HepG2 (cell line): ENCODE results near the gene POFUT2. TPM values are rescaled to one million over a fixed set of nuclear protein-coding genes. Genes with fewer than 3 reads are reported as not detected.

Experiments used
- BCLAF1 ChIP-seq: fragments of 450-650 bp; IDR thresholded peaks from 2 replicates; pipeline ENCODE4 v1.6.1; 2017; ENCODE audit warnings: mild to moderate bottlenecking
- CC2D1A ChIP-seq: sonication (generic); formaldehyde crosslinking; IDR thresholded peaks from 2 replicates; pipeline ENCODE4 v1.8.1; 2023; ENCODE audit warnings: mild to moderate bottlenecking, missing genetic modification reagents
- CHCHD3 ChIP-seq: sonication (generic); formaldehyde crosslinking; IDR thresholded peaks from 2 replicates; pipeline ENCODE4 v1.8.0; 2022; ENCODE audit warnings: mild to moderate bottlenecking, missing genetic modification reagents, moderate library complexity
- E2F2 ChIP-seq: sonication (generic); formaldehyde crosslinking; IDR thresholded peaks from 2 replicates; pipeline ENCODE4 v1.4.0; 2020; ENCODE audit warnings: missing genetic modification reagents, borderline replicate concordance
- EP300 ChIP-seq, 3 experiments: sonication (generic) in 1 of 3; formaldehyde crosslinking in 1 of 3; IDR thresholded peaks; 2 replicates each; pipeline versions ENCODE4 v1.5.1 to v1.6.1; 2011 to 2020; ENCODE audit warnings: low read depth in 2 of 3, low read length in 2 of 3, borderline replicate concordance in 1 of 3, improper control_type of control experiment in 1 of 3, mild to moderate bottlenecking in 1 of 3, missing genetic modification reagents in 1 of 3, moderate library complexity in 1 of 3
- HHEX ChIP-seq: IDR thresholded peaks from 2 replicates; pipeline ENCODE4 v1.6.1; 2016; ENCODE audit warnings: control low read depth
- HNRNPK ChIP-seq: fragments of 200-400 bp; formaldehyde crosslinking; IDR thresholded peaks from 2 replicates; pipeline ENCODE4 v1.6.1; 2018; ENCODE audit warnings: low read length, low read depth, moderate library complexity, mild to moderate bottlenecking; ENCODE audit not compliant: poor library complexity, severe bottlenecking
- ISX ChIP-seq: sonication (generic); formaldehyde crosslinking; conservative IDR thresholded peaks from 2 replicates; pipeline ENCODE4 v1.5.0; 2020; ENCODE audit warnings: missing genetic modification reagents
- LBX2 ChIP-seq: sonication (generic); formaldehyde crosslinking; IDR thresholded peaks from 2 replicates; pipeline ENCODE4 v1.5.0; 2020; ENCODE audit warnings: missing genetic modification reagents, mild to moderate bottlenecking, borderline replicate concordance
- MYC ChIP-seq: sonication (generic); formaldehyde crosslinking; IDR thresholded peaks from 2 replicates; pipeline ENCODE4 v1.9.0; 2021; ENCODE audit warnings: missing genetic modification reagents, borderline replicate concordance
- NCOA1 ChIP-seq: sonication (generic); formaldehyde crosslinking; IDR thresholded peaks from 2 replicates; pipeline ENCODE4 v1.9.0; 2021; ENCODE audit warnings: missing genetic modification reagents
- PHF20 ChIP-seq: sonication (generic); formaldehyde crosslinking; IDR thresholded peaks from 2 replicates; pipeline ENCODE4 v1.5.0; 2020; ENCODE audit warnings: mild to moderate bottlenecking, missing genetic modification reagents
- RARG ChIP-seq: sonication (generic); formaldehyde crosslinking; IDR thresholded peaks from 2 replicates; pipeline ENCODE4 v1.4.0; 2020; ENCODE audit warnings: low read depth, mild to moderate bottlenecking, missing genetic modification reagents
- RBAK ChIP-seq: sonication (generic); formaldehyde crosslinking; IDR thresholded peaks from 2 replicates; pipeline ENCODE4 v1.5.1; 2020; ENCODE audit warnings: mild to moderate bottlenecking, missing genetic modification reagents
- RFX1 ChIP-seq: fragments of 450-650 bp; IDR thresholded peaks from 2 replicates; pipeline ENCODE4 v1.6.1; 2017
- SMARCE1 ChIP-seq: fragments of 450-650 bp; IDR thresholded peaks from 2 replicates; pipeline ENCODE4 v1.6.1; 2017; ENCODE audit warnings: borderline replicate concordance
- TEAD2 ChIP-seq: sonication (generic); formaldehyde crosslinking; IDR thresholded peaks from 2 replicates; pipeline ENCODE4 v1.9.0; 2021; ENCODE audit warnings: missing genetic modification reagents
- ZMAT3 ChIP-seq: sonication (generic); formaldehyde crosslinking; conservative IDR thresholded peaks from 2 replicates; pipeline ENCODE4 v1.7.0; 2021; ENCODE audit warnings: missing genetic modification reagents
- ZNF260 ChIP-seq: sonication (generic); formaldehyde crosslinking; IDR thresholded peaks from 2 replicates; pipeline ENCODE4 v1.4.0; 2020; ENCODE audit warnings: missing genetic modification reagents, low read depth, mild to moderate bottlenecking, borderline replicate concordance
- ZNF382 ChIP-seq: sonication (generic); formaldehyde crosslinking; IDR thresholded peaks from 2 replicates; pipeline ENCODE4 v1.5.0; 2020; ENCODE audit warnings: missing genetic modification reagents, mild to moderate bottlenecking, borderline replicate concordance
- ZNF619 ChIP-seq: sonication (generic); formaldehyde crosslinking; IDR thresholded peaks from 2 replicates; pipeline ENCODE4 v1.4.0; 2020; ENCODE audit warnings: mild to moderate bottlenecking, missing genetic modification reagents
- ZSCAN5A ChIP-seq: sonication (generic); formaldehyde crosslinking; IDR thresholded peaks from 2 replicates; pipeline ENCODE4 v1.8.0; 2022; ENCODE audit warnings: mild to moderate bottlenecking, missing genetic modification reagents, borderline replicate concordance
- polyA plus RNA-seq, 8 experiments: library from polyadenylated mRNA; depleted of rRNA in 3 of 8; stranded (reverse) in 7 of 8; unstranded in 1 of 8; fragments of >200 nt; fragmentation: Illumina TruSeq in 4 of 8; extraction: Trizol in 4 of 8; gene quantifications; 2 replicates each; pipeline versions ENCODE4 v1.2.1 to v1.2.3, GENCODE V29; 2011 to 2016; ENCODE audit warnings: low read depth in 4 of 8, missing spikeins in 1 of 8, mixed read lengths in 1 of 8; ENCODE audit not compliant: insufficient read depth in 1 of 8
- total RNA-seq, 5 experiments: library from RNA; depleted of rRNA; stranded (reverse); fragments of >200 nt; fragmentation: Illumina TruSeq; extraction: Trizol; gene quantifications; 2 replicates each; pipeline ENCODE4 v1.2.3, GENCODE V29; 2016; ENCODE audit warnings: low read depth in 1 of 5

POFUT2 gene
- total and polyA plus RNA-seq, 2 of the 13 experiments (the other 11 are each of a cell fraction or from before 2014, with no cell fraction given), result 22.8 to 24.0 TPM

- TF ChIP-seq ZSCAN5A (CRISPR knock-in tag) (no peak), ISX (CRISPR knock-in tag) (no peak), PHF20 (CRISPR knock-in tag) (0 out of 2 replicates have a peak, but pooled peaks have one; percentile 57), SMARCE1 (no peak), TEAD2 (CRISPR knock-in tag) (no peak), NCOA1 (CRISPR knock-in tag) (no peak), CC2D1A (CRISPR knock-in tag) (no peak), RFX1 (no peak), ZNF619 (CRISPR knock-in tag) (no peak), LBX2 (CRISPR knock-in tag) (no peak), ZMAT3 (CRISPR knock-in tag) (peak; percentile 30; the same call in 1 of the 2 replicates), BCLAF1 (no peak), E2F2 (CRISPR knock-in tag) (no peak), ZNF382 (no peak), EP300 (IDR thresholded peaks at IDR 0.05; ENCODE audit: low read depth in 2 of 2, low read length in 2 of 2) (peak; percentile 58 to 76), EP300 (CRISPR knock-in tag; IDR thresholded peaks at IDR 0.05; ENCODE audit: borderline replicate concordance) (peak; percentile 48; the same call in 1 of the 2 replicates), HNRNPK (no peak), HHEX (no peak), RARG (CRISPR knock-in tag) (no peak), ZNF260 (no peak), RBAK (CRISPR knock-in tag) (no peak), CHCHD3 (CRISPR knock-in tag) (0 out of 2 replicates have a peak, but pooled peaks have one; percentile 28), MYC (no peak; the same call in none of the 2 replicates)
These were observed 20.7 kb upstream of the POFUT2 start (continued) for GRCh38 chr21:45308194-45309068.
